Ovary (tissue), 3 donors: ENCODE results near the gene CISD3.

ENCODE experiments used
- CTCF ChIP-seq, 3 donors: fragments of 450-650 bp in 2 of 3; fragments of 200-600 bp in 1 of 3; IDR thresholded peaks; one replicate each; pipeline versions ENCODE4 v1.5.1 to v1.8.0; 2016 to 2022; ENCODE audit warnings: antibody characterized with exemption in 3 of 3, mild to moderate bottlenecking in 1 of 3
- POLR2A ChIP-seq: fragments of 450-650 bp; IDR thresholded peaks from one replicate; pipeline ENCODE4 v1.6.1; 2017; ENCODE audit warnings: antibody characterized with exemption, mild to moderate bottlenecking, moderate library complexity
- donor health status: DM: no; HTN: no; CAD: no.

DNA sequence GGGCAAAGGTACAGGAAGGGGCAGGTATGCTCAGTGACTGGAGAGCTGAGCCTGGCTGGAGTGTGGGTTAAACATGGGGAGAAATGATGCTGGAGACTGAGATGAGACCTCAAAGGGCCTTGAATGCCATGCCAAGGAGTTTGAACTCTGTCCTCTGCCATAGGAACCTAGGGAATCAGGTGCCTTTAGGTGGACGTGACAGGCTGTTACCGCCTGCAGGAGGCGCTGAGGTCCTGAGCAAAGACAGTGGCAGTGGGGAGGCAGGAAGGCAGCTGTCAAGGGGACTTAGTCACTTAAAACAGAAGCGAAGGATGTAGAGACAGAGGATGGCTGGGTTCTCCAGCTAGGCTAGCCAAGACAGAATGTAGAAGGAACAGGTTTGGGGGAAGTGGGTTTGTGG is 31.5 kb downstream of the CISD3 start:
- no peak for TF ChIP-seq CTCF (IDR thresholded peaks at IDR 0.05)
- TF ChIP-seq POLR2A: no peak
